HepG2 (cell line): ENCODE measurements around the gene ZNF620. TPM values are rescaled to one million over a fixed set of nuclear protein-coding genes. Genes with fewer than 3 reads are reported as not detected.

ENCODE experiments used
- HNRNPH1 ChIP-seq: fragments of 200-400 bp; formaldehyde crosslinking; optimal IDR thresholded peaks from 2 replicates; pipeline ENCODE3; 2017; ENCODE audit warnings: mild to moderate bottlenecking, low read depth, low read length
- NONO ChIP-seq, 2 experiments: fragments of 450-650 bp in 1 of 2; sonication (generic) in 1 of 2; formaldehyde crosslinking in 1 of 2; IDR thresholded peaks in 1 of 2; conservative IDR thresholded peaks in 1 of 2; 2 replicates each; pipeline versions ENCODE4 v1.6.1 to v1.8.0; 2017 to 2022; ENCODE audit warnings: mild to moderate bottlenecking in 1 of 2, missing genetic modification reagents in 1 of 2, moderate library complexity in 1 of 2
- NR3C1 ChIP-seq: sonication (generic); formaldehyde crosslinking; IDR thresholded peaks from 2 replicates; pipeline ENCODE4 v1.4.0; 2020; ENCODE audit warnings: missing genetic modification reagents
- PAF1 ChIP-seq: IDR thresholded peaks from 2 replicates; pipeline ENCODE4 v1.6.1; 2016; ENCODE audit warnings: missing genetic modification reagents, missing compliant biosample characterization
- PTBP1 ChIP-seq: fragments of 200-400 bp; formaldehyde crosslinking; IDR thresholded peaks from 2 replicates; pipeline ENCODE4 v1.6.1; 2018; ENCODE audit warnings: low read length, low read depth; ENCODE audit not compliant: poor library complexity, severe bottlenecking
- RFXAP ChIP-seq: sonication (generic); formaldehyde crosslinking; IDR thresholded peaks from 2 replicates; pipeline ENCODE4 v1.4.0; 2020; ENCODE audit warnings: missing genetic modification reagents, borderline replicate concordance
- SALL1 ChIP-seq: sonication (generic); formaldehyde crosslinking; IDR thresholded peaks from 2 replicates; pipeline ENCODE4 v1.8.0; 2022; ENCODE audit warnings: mild to moderate bottlenecking, missing genetic modification reagents
- SIX4 ChIP-seq: sonication (generic); formaldehyde crosslinking; IDR thresholded peaks from 2 replicates; pipeline ENCODE4 v1.4.0; 2020; ENCODE audit warnings: missing genetic modification reagents
- SKI ChIP-seq: fragments of 450-650 bp; IDR thresholded peaks from one replicate; pipeline ENCODE4 v1.6.1; 2018; ENCODE audit warnings: mild to moderate bottlenecking; ENCODE audit not compliant: partially characterized antibody
- ZMAT5 ChIP-seq: sonication (generic); formaldehyde crosslinking; IDR thresholded peaks from 2 replicates; pipeline ENCODE4 v1.5.0; 2020; ENCODE audit warnings: mild to moderate bottlenecking, low read depth, missing genetic modification reagents, borderline replicate concordance
- ZNF121 ChIP-seq: sonication (generic); formaldehyde crosslinking; IDR thresholded peaks from 2 replicates; pipeline ENCODE4 v1.5.0; 2020; ENCODE audit warnings: mild to moderate bottlenecking, missing genetic modification reagents
- ZNF740 ChIP-seq: sonication (generic); formaldehyde crosslinking; IDR thresholded peaks from 2 replicates; pipeline ENCODE4 v1.4.0; 2020; ENCODE audit warnings: missing genetic modification reagents
- ZNF777 ChIP-seq: sonication (generic); formaldehyde crosslinking; IDR thresholded peaks from 2 replicates; pipeline ENCODE4 v1.4.0; 2020; ENCODE audit warnings: missing genetic modification reagents
- ZNF891 ChIP-seq: sonication (generic); formaldehyde crosslinking; IDR thresholded peaks from 2 replicates; pipeline ENCODE4 v1.5.0; 2020; ENCODE audit warnings: mild to moderate bottlenecking, missing genetic modification reagents
- ZSCAN22 ChIP-seq: sonication (generic); formaldehyde crosslinking; IDR thresholded peaks from 2 replicates; pipeline ENCODE4 v1.4.0; 2020; ENCODE audit warnings: mild to moderate bottlenecking, missing genetic modification reagents
- ZSCAN29 ChIP-seq: sonication (generic); formaldehyde crosslinking; conservative IDR thresholded peaks from 2 replicates; pipeline ENCODE4 v1.4.0; 2020; ENCODE audit warnings: mild to moderate bottlenecking, missing genetic modification reagents
- polyA plus RNA-seq, 8 experiments: library from polyadenylated mRNA; depleted of rRNA in 3 of 8; stranded (reverse) in 7 of 8; unstranded in 1 of 8; fragments of >200 nt; fragmentation: Illumina TruSeq in 4 of 8; extraction: Trizol in 4 of 8; gene quantifications; 2 replicates each; pipeline versions ENCODE4 v1.2.1 to v1.2.3, GENCODE V29; 2011 to 2016; ENCODE audit warnings: low read depth in 4 of 8, missing spikeins in 1 of 8, mixed read lengths in 1 of 8; ENCODE audit not compliant: insufficient read depth in 1 of 8
- total RNA-seq, 5 experiments: library from RNA; depleted of rRNA; stranded (reverse); fragments of >200 nt; fragmentation: Illumina TruSeq; extraction: Trizol; gene quantifications; 2 replicates each; pipeline ENCODE4 v1.2.3, GENCODE V29; 2016; ENCODE audit warnings: low read depth in 1 of 5
- TF ChIP-seq, protein P1 (sequence below): sonication (generic); formaldehyde crosslinking; IDR thresholded peaks from 2 replicates; pipeline ENCODE4 v1.5.1; 2020; ENCODE audit warnings: missing genetic modification reagents, mild to moderate bottlenecking, borderline replicate concordance
- TF ChIP-seq, protein P2 (sequence below): IDR thresholded peaks from 2 replicates; pipeline ENCODE4 v1.4.0; 2020; ENCODE audit warnings: mild to moderate bottlenecking, missing genetic modification reagents
- TF ChIP-seq, protein P3 (sequence below): IDR thresholded peaks from 2 replicates; pipeline ENCODE4 v1.6.1; 2016; ENCODE audit warnings: mild to moderate bottlenecking
- TF ChIP-seq, protein P4 (sequence below): sonication (generic); formaldehyde crosslinking; IDR thresholded peaks from 2 replicates; pipeline ENCODE4 v1.5.1; 2020; ENCODE audit warnings: missing genetic modification reagents, mild to moderate bottlenecking, borderline replicate concordance

Gene ZNF620
- total and polyA plus RNA-seq, 2 of the 13 experiments (the other 11 are each of a cell fraction or from before 2014, with no cell fraction given) = 2.3 to 12.2 TPM

GRCh38 chr3:40456940-40457823 lies 48.7 kb upstream of the ZNF620 start, which contains the start of gene RPL14 (continued):
- TF ChIP-seq, protein P1, sequence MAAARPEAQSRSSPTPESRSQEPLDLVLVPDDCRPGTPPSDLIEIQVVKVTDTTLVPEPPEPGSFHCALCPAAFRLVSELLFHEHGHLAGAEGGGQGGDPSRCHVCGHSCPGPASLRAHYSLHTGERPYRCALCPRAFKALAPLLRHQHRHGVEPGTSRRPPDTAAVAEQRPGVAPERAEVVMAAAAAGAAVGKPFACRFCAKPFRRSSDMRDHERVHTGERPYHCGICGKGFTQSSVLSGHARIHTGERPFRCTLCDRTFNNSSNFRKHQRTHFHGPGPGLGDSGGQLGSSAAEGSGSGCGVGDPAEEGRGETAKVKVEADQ (CRISPR knock-in tag) = peak; percentile 82; the same call in 1 of the 2 replicates
- TF ChIP-seq, protein P2, sequence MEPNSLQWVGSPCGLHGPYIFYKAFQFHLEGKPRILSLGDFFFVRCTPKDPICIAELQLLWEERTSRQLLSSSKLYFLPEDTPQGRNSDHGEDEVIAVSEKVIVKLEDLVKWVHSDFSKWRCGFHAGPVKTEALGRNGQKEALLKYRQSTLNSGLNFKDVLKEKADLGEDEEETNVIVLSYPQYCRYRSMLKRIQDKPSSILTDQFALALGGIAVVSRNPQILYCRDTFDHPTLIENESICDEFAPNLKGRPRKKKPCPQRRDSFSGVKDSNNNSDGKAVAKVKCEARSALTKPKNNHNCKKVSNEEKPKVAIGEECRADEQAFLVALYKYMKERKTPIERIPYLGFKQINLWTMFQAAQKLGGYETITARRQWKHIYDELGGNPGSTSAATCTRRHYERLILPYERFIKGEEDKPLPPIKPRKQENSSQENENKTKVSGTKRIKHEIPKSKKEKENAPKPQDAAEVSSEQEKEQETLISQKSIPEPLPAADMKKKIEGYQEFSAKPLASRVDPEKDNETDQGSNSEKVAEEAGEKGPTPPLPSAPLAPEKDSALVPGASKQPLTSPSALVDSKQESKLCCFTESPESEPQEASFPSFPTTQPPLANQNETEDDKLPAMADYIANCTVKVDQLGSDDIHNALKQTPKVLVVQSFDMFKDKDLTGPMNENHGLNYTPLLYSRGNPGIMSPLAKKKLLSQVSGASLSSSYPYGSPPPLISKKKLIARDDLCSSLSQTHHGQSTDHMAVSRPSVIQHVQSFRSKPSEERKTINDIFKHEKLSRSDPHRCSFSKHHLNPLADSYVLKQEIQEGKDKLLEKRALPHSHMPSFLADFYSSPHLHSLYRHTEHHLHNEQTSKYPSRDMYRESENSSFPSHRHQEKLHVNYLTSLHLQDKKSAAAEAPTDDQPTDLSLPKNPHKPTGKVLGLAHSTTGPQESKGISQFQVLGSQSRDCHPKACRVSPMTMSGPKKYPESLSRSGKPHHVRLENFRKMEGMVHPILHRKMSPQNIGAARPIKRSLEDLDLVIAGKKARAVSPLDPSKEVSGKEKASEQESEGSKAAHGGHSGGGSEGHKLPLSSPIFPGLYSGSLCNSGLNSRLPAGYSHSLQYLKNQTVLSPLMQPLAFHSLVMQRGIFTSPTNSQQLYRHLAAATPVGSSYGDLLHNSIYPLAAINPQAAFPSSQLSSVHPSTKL (CRISPR knock-in tag) = peak; percentile 26; the same call in 1 of the 2 replicates
- TF ChIP-seq ZSCAN29 (CRISPR knock-in tag) (0 out of 2 replicates have a peak, but pooled peaks have one; percentile 32), ZNF777 (CRISPR knock-in tag) (peak; percentile 57), PTBP1 (no peak), ZNF891 (CRISPR knock-in tag) (peak; percentile 89), NONO (IDR thresholded peaks at IDR 0.05) (no peak), NONO (CRISPR knock-in tag; conservative IDR thresholded peaks at IDR 0.05) (peak; percentile 87), PAF1 (no peak), RFXAP (peak; percentile 26; the same call in 1 of the 2 replicates), ZNF121 (CRISPR knock-in tag) (peak; percentile 14; the same call in 1 of the 2 replicates), SALL1 (CRISPR knock-in tag) (peak; percentile 91), ZSCAN22 (CRISPR knock-in tag) (no peak), SIX4 (CRISPR knock-in tag) (no peak; the same call in 1 of the 2 replicates), SKI (no peak), NR3C1 (CRISPR knock-in tag) (no peak), HNRNPH1 (no peak), ZMAT5 (no peak), ZNF740 (CRISPR knock-in tag) (no peak)
- TF ChIP-seq, protein P3, sequence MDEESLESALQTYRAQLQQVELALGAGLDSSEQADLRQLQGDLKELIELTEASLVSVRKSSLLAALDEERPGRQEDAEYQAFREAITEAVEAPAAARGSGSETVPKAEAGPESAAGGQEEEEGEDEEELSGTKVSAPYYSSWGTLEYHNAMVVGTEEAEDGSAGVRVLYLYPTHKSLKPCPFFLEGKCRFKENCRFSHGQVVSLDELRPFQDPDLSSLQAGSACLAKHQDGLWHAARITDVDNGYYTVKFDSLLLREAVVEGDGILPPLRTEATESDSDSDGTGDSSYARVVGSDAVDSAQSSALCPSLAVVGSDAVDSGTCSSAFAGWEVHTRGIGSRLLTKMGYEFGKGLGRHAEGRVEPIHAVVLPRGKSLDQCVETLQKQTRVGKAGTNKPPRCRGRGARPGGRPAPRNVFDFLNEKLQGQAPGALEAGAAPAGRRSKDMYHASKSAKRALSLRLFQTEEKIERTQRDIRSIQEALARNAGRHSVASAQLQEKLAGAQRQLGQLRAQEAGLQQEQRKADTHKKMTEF (CRISPR knock-in tag) = peak; percentile 84; the same call in 1 of the 2 replicates
- TF ChIP-seq, protein P4, sequence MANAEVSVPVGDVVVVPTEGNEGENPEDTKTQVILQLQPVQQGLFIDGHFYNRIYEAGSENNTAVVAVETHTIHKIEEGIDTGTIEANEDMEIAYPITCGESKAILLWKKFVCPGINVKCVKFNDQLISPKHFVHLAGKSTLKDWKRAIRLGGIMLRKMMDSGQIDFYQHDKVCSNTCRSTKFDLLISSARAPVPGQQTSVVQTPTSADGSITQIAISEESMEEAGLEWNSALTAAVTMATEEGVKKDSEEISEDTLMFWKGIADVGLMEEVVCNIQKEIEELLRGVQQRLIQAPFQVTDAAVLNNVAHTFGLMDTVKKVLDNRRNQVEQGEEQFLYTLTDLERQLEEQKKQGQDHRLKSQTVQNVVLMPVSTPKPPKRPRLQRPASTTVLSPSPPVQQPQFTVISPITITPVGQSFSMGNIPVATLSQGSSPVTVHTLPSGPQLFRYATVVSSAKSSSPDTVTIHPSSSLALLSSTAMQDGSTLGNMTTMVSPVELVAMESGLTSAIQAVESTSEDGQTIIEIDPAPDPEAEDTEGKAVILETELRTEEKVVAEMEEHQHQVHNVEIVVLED (CRISPR knock-in tag) = peak; percentile 100
